ENCODE measurements around the gene CAMSAP2.
A peak's percentile ranks its signal among the peaks of the same experiment; 100 is the strongest.

Gene CAMSAP2

DNA sequence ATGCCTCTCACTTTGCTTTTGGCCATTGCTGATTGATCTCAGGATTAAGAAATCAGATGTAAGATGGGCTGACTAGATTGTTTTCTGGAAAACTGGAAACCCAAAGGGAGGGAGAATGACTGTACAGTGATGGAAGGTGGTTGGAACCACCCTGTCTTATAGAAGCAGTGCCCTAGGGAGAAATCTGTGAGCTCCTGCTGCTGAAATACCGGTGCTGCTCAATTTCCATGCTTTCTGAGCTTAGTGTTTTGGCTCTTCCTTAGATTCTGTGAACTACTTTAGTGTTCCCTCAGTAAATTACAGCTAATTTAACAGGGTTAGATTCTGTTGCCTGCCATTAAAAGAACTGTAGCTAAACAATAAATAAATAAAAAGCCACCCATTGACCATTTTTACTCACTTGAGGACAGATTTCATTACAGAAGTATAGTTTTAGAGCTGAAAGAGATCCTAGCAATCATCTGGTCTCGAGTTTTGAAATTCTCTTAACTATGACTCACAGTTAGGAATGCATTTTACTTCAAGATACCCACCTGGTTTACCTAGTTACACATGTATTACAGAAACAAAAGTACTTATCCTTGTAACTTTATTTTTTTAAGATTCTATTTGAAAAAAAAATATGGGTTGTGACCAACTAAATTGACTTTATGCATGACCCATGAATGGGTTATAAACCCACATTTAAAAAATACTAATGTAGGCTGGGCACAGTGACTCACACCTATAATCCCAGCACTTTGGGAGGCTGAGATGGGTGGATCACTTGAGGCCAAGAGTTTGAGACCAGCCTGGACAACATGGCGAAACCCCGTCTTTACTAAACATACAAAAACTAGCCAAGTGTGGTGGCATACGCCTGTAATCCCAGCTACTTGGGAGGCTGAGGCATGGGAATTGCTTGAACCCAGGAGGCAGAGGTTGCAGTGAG is 33.2 kb downstream of the CAMSAP2 start:
- Histone ChIP-seq H3K4me1 (ENCODE audit: insufficient read depth, poor library complexity, severe bottlenecking) (peaks cover 30% of the 10 kb centered on the region), H3K9me3 (ENCODE audit: severe bottlenecking) (no peaks in the 10 kb centered on the region), H3K36me3 (ENCODE audit: low read depth) (peaks cover 80% of the 10 kb centered on the region), H3K4me3 (ENCODE audit: severe bottlenecking) (no peak overlapping the region), H3K27me3 (ENCODE audit: insufficient read depth, poor library complexity, severe bottlenecking) (no peaks in the 10 kb centered on the region), H3K27ac (ENCODE audit: poor library complexity, severe bottlenecking) (peak overlapping the region; percentile 77)
- DNase-seq (ENCODE audit: low spot score) (no peak), ATAC-seq (ENCODE audit: low read depth) (peak; percentile 83)
- TF ChIP-seq CTCF (IDR thresholded peaks at IDR 0.05; ENCODE audit: poor library complexity, severe bottlenecking), result no peak

DNA sequence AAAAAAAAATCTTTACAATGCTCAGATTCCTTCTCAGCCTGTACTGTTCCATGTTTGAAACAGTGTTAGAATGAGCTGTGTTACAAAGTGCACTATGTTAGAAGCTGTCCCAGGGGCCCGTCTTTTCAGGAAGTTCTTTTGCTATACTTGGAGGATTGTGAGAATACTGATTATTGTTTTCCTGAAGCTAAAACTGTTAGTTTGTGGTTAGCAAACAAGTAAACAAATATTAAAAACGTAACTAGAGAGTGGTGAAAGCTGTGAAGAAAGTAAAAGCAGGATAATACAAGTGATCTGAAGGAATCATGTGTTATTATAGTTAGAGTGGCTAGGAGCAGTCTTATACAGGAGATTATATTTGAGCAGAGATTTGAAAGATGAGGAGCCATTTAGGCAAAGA is 35.6 kb downstream of the CAMSAP2 start:
- DNase-seq (ENCODE audit: low spot score) (no peak), ATAC-seq (ENCODE audit: low read depth) (no peak)
- Histone ChIP-seq H3K27me3 (ENCODE audit: insufficient read depth, poor library complexity, severe bottlenecking) (no peaks in the 10 kb centered on the region), H3K9me3 (ENCODE audit: severe bottlenecking) (no peaks in the 10 kb centered on the region), H3K4me3 (ENCODE audit: severe bottlenecking) (no peak overlapping the region), H3K27ac (ENCODE audit: poor library complexity, severe bottlenecking) (peak overlapping the region; percentile 4), H3K36me3 (ENCODE audit: low read depth) (peaks cover 73% of the 10 kb centered on the region), H3K4me1 (ENCODE audit: insufficient read depth, poor library complexity, severe bottlenecking) (peaks cover 34% of the 10 kb centered on the region)
- TF ChIP-seq CTCF (IDR thresholded peaks at IDR 0.05; ENCODE audit: poor library complexity, severe bottlenecking), result no peak

DNA sequence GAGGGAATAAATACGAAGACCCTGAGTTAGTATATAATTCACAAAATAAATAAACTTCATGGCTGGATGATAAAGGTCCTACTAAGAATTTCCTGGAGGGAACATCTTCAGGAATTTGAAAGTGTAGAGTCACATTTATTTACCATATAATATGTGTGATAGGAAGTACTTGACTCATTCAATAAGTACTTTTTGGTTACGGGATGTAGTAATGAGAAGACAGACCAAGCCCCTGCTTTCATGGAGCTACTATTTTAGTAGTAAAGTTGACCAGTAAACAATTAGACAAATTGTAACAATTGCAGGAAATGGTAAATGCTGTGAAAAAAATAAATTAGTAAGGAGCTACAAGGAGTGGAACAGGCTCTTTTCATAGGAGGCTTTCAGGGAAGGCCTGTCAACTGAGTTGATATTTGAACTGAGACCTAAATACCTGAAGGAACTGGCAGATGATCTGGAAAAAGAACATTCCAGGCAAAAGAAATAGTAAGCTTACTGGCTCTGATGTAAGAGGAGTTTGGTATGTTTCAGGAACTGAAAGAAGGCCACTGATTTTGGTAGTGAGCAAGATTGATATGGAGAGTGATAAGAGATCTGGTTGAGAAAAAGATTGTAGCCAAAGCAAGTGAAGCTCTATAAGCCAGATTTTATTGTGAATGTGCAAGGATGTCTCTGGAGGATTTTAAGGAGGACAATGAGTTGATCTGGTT is 36.2 kb downstream of the CAMSAP2 start:
- H3K27ac ChIP-seq (ENCODE audit: poor library complexity, severe bottlenecking), result peak overlapping the region; percentile 4
- no peak for TF ChIP-seq CTCF (IDR thresholded peaks at IDR 0.05; ENCODE audit: poor library complexity, severe bottlenecking)
- DNase-seq (ENCODE audit: low spot score), result no peak
- peaks cover 69% of the 10 kb centered on the region for H3K36me3 ChIP-seq (ENCODE audit: low read depth)
- no peak for ATAC-seq (ENCODE audit: low read depth)
- no peaks in the 10 kb centered on the region for H3K27me3 ChIP-seq (ENCODE audit: insufficient read depth, poor library complexity, severe bottlenecking)
- peaks cover 40% of the 10 kb centered on the region for H3K4me1 ChIP-seq (ENCODE audit: insufficient read depth, poor library complexity, severe bottlenecking)
- H3K9me3 ChIP-seq (ENCODE audit: severe bottlenecking), result no peaks in the 10 kb centered on the region
- no peak overlapping the region for H3K4me3 ChIP-seq (ENCODE audit: severe bottlenecking)

DNA sequence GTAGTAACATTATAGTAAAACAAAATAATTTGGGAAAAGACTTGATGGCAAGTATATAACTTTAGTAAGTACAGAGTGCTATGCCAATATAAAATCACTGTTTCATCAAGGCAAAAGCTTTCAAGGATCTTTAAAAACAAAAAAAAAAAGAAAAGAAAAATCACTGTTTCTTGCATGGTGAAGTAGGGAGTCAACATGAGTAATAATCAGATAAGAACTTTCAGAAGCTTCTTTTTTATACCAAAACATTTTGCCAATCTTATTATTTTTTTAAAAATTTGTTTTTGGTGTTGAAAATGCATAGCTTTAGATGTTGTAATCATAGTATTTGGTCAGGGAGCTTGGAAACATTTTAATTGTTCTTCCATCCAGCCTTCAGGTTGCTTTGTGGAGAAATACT is 37.2 kb downstream of the CAMSAP2 start:
- no peaks in the 10 kb centered on the region for H3K9me3 ChIP-seq (ENCODE audit: severe bottlenecking)
- peaks cover 47% of the 10 kb centered on the region for H3K4me1 ChIP-seq (ENCODE audit: insufficient read depth, poor library complexity, severe bottlenecking)
- no peak overlapping the region for H3K4me3 ChIP-seq (ENCODE audit: severe bottlenecking)
- H3K36me3 ChIP-seq (ENCODE audit: low read depth), result peaks cover 71% of the 10 kb centered on the region
- no peaks in the 10 kb centered on the region for H3K27me3 ChIP-seq (ENCODE audit: insufficient read depth, poor library complexity, severe bottlenecking)
- TF ChIP-seq CTCF (IDR thresholded peaks at IDR 0.05; ENCODE audit: poor library complexity, severe bottlenecking), result no peak
- DNase-seq (ENCODE audit: low spot score) (no peak), ATAC-seq (ENCODE audit: low read depth) (no peak)
- peak overlapping the region; percentile 4 for H3K27ac ChIP-seq (ENCODE audit: poor library complexity, severe bottlenecking)

Data from RWPE2 (cell line).